Measurements from ENCODE around the gene NPRL2.
A peak's percentile ranks its signal among the peaks of the same experiment; 100 is the strongest.

The NPRL2 gene

DNA sequence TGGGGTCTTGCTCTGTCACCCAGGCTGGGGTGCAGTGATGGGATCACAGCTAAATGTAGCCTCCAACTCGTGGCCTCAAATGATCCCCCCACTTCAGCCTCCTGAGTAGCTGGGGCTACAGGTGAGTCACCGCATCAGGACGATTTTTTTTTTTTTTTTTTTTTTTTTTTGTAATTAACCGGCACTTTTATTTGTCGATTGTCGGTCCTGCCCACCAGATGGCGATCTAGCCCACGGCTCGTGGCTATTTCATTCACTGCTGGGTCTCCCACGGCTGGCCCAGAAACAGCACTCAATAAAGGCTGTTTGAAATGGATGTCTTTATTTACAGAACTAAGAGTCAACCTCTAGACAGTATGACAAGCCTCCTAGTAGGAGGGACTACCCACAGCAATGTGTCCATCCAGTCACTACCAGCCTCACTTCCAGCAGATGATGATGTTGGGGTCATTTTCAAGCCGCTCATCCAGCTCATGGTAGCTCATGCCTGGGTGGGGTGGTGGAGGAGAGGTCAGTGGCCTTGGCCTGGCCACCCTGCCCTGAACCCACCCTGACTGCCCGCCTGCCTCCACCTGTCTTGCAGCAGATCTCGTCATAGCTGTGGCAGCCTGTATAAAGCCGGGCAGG lies 3.3 kb downstream of the NPRL2 start:
- FAIRE-seq = peak; percentile 53

- no peak for FAIRE-seq
Measured at GRCh38 chr3:50345586-50346234, 4.9 kb downstream of the NPRL2 start, which contains the start of gene ZMYND10. TSS of gene ZMYND10 (minus strand) at chr3:50345732. CDS start at chr3:50345579, 153 bp downstream.

DNA sequence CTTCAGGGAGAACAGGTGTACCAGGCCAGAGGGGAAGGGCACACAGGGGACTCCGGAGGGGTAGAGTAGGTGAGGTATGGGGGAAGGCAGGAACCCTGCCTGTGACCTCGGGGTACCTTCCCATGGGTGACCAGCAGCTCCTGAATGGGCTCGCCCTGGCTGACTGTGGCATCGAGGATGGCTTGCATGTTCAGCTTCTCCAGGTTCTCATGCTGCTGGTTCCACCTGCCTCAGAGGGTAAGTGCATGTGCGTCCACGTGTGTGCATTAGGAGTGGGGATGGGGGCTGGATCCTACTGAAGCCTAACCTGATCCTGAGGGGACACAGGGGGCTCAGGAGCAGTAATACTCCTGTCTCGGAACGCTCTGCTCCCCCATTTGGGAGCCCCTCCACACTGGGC lies 5.6 kb downstream of the NPRL2 start:
- FAIRE-seq = no peak

DNA sequence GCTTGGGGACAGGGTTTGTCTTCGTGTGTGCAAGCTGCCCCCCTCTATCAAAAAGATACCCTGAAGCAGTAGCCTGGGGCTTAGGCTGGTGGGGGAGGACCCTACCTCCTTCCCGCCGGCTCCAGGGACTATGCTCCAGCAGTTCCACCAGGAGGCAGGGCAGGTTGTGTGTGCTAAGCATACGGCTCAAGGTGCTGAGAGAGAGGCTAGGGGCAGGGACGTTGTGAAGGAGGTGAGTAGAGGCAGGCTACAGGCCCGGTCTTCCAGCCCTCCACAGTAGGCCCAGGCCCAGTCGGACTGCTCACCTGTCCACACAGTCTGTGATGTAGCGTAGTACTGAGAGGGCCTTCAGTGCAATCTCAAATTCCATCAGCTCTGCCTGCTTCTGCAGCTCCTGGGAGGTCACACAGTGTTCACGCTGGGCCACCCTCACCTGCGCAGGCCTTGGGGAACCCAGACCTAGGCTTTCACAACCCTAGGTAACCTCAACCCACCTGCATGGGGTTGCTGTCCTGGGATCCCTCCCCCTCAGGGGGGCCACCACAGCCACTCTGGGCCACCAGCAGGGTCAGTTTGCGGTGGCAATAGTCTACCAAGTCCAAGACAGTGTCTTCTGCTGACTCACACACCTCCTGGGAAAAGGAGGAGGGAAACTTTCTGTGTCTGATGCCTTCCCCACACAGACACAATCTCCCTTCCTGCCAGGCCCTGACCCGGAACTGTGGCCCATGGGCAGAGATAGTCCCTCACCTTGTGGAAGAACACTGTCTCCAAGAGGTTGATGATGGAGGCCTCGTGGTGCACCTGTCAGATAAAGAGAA lies 7.6 kb downstream of the NPRL2 start:
- FAIRE-seq = no peak

DNA sequence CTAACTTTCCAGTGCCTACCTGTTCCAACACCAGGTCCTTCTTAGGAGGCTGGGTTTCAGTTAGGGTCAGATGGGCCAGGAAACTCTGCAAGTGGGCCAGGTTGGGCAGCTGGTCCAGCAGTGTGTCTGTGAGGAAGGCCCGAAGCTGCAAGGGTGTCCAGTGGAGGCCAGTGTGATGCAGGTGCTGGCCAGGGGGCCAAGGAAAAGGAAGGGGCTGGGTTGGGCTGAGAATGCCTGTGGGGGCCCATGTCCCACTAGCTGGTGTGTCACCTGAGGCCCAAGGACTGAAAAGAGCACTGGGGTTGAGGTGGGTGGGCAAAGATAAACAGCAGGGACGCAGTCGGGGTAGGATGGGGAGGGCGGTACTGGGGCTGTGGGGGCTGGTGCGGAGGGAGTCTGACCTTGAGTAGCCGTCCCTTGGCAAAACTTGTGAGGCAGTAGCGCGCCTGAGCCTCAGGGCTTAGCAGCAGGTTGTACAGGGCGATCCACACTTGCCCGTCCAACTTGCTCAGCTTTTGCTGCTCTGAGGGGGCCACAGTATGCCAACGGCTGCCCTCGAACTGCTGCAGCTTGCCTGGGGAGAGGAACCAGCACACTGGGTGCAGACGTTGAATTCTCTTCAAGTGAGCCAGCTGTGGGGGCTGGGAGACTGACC lies 8.5 kb downstream of the NPRL2 start:
- FAIRE-seq = no peak

GRCh38 chr3:50341537-50341936 lies 9.0 kb downstream of the NPRL2 start:
- no peak for FAIRE-seq

DNA sequence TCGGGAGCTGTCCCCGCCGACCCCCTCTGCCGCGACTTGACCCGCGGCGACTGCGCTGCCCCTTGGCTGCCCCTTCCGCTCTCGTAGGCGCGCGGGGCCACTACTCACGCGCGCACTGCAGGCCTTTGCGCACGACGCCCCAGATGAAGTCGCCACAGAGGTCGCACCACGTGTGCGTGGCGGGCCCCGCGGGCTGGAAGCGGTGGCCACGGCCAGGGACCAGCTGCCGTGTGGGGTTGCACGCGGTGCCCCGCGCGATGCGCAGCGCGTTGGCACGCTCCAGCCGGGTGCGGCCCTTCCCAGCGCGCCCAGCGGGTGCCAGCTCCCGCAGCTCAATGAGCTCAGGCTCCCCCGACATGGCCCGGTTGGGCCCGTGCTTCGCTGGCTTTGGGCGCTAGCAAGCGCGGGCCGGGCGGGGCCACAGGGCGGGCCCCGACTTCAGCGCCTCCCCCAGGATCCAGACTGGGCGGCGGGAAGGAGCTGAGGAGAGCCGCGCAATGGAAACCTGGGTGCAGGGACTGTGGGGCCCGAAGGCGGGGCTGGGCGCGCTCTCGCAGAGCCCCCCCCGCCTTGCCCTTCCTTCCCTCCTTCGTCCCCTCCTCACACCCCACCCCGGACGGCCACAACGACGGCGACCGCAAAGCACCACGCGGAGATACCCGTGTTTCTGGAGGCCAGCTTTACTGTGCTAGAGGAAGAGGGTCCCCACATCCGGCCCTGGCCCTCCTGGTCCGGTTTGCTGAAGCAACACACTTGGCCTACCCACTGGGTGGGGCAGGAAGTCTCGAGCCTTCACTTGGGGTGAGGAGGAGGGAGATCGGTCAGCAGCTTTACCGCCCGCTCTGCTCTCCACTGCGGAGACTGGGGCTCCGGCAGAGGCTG lies 9.9 kb downstream of the NPRL2 start, which contains the start of gene RASSF1:
Gene RASSF1 (minus strand): TSS at position 389 of the 882 bp plus-strand sequence. CDS start 31 bp downstream, at position 358.
- FAIRE-seq = no peak

DNA sequence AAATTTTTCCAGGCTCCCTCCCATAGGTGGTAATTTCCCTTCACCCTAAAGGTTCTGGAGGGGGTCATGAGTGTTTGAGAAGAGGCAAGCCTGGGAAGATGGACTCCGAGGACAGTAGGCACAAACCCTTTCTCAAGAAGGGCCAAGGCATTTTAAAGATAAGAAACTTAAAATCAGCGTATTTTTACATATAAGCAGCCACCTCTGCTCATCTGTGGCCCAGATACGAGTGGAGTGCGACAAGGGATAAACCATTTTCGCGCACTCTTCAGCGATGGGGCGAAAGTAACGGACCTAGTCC lies 10.5 kb downstream of the NPRL2 start:
- FAIRE-seq = no peak

GRCh38 chr3:50339485-50340146 lies 11.0 kb downstream of the NPRL2 start:
- FAIRE-seq = no peak

- no peak for FAIRE-seq
Measured at GRCh38 chr3:50338965-50339364, 11.6 kb downstream of the NPRL2 start.

DNA sequence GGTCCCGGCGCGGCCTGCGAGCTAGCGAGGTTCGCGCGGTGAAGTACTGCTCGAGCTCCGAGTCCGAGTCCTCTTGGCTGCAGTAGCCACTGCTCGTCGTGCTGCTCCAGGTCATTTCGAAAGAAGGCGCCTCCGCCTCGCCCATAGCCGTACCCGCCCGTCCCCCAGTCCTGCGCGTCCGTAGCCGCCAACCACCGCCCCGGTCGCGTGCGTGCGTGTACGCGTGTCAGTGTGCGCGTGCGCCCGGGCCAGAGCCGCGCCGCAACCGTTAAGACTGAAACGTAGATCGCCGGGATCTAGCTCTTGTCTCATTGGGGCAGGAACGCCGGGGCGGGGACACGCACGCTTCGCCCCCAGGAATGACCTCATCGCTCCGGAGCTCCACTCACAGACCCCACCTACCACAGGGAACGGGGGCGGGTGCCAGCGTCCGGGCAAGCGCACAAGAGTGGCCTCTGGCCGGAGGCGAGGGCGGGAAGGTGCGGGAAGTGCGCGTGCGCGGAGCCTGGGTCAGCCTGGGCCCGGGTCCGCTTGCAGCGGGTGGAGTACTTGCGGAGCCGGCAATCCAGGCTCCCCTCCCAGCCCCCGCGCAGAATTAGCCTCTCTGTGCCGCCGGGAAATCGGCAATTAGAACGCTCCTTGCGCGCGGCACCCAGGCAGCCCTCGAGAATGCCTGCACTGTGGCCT lies 13.3 kb downstream of the NPRL2 start:
- FAIRE-seq = peak; percentile 91

DNA sequence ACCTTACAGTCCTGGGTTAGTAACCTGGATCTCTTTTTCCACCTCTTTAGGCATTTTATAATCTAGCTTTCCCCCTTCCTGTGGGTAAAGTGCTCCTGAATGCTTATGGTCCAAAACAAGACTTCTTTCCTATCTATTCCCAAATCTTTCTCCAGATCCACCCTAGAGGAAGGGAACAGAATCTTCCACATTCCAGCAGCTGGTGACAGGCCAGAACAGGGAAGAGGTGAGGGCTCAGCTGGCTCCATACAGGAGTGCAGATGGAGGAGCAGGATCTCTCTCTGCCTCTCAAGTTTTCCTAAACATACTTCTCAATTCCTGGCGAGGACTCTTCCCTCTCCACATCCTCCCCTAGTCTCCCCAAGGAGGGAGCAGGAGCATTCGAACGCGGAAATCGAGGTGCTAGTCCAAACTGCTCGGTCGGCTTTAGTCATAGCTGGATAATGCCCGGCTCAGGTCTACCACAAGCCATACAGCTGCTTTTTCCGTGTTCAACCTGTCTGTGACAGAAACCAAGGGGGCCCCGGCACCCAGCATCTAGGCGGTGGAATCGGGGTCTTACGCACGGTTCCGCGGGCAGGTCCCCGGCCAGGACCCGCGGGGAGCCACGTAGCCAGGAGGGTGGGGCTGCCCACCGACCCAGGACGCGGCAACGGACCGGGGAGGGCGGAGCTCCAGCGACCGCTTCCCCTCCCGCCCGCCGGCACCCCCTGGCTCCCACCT lies 14.0 kb downstream of the NPRL2 start:
- FAIRE-seq = no peak

DNA sequence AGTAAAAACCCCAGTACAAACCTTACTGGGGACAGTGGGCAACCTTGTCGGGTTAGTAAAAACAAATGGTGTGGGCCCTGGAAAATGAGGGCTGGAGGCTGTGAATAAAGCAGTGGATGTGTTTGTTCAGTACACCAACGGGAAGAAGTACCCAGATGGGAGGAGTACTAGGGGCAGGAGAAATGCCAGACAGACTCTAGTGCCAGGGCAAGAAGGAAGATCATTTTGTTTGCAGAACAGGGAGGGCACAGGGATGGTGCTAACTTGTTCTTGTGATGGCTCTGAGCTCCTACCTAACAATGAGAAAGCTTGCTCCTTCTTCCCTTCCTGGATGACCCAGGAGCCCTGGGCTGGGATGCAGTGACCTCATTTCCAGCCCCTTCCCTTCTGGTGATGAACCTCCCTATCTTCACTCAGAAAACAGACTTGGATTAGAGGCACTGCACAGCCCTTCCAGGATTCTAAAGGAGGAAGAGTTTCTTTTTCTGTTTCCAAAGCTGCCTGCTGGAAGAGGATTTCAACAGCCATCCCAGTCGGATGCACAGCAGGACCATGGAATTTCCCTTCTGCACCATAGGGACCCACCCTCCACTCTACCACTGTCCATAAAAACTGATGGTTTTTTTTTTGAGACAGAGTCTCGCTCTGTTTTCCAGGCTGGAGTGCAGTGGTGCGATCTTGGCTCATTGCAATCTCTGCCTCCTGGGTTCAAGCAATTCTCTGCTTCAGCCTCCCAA lies 16.1 kb downstream of the NPRL2 start:
- no peak for FAIRE-seq

- no peak for FAIRE-seq
Measured at GRCh38 chr3:50333744-50334328, 16.7 kb downstream of the NPRL2 start.

GRCh38 chr3:50331364-50331907 lies 19.1 kb downstream of the NPRL2 start:
- FAIRE-seq = no peak

- FAIRE-seq = no peak
Measured at GRCh38 chr3:50330330-50330729, 20.2 kb downstream of the NPRL2 start.

DNA sequence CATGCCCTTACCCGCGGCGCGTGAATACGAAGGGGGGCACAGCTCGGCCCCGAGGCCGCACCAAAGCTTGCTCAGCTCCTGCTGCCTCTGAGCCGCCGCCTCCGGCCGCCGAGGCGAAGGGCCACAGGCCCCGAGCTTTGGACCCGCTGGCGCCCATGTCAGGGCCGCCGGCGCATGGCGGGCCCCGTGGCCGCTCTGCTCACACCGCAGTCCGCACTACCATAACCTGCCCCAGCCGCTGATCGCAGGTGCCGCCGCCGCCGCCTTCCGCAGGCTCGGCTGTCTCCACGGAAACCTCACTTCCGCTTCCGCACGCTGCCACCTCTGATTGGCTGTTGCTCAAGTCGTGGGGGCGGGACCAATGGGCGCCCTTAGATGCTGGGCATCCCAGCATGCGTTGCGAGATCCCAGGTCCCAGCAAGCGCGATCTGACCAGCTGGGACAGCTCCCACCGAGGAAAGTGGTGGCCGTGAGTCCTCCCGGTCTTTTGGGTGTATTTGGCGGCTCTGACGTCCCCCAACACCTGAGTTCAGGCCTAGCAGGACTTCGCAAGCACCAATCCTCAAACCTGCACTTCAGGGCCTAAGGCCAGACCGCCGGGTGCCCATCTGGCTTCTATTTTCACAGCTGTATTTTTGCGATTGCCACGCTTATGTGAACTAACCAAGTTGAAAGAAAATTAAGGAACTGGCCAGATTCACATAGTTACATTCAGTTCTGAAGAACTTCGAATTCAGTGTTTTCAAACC lies 22.5 kb downstream of the NPRL2 start, which contains the start of gene TUSC2:
Gene TUSC2 (minus strand): TSS at position 281 of the 749 bp plus-strand sequence. CDS start 124 bp downstream, at position 157.
- peak; percentile 77 for FAIRE-seq

- no peak for FAIRE-seq
Measured at GRCh38 chr3:50327129-50327528, 23.4 kb downstream of the NPRL2 start.

Measured in TTC549 (cell line).